H1 (cell line): Measurements from ENCODE around the gene GCH1. TPM values are rescaled to one million over a fixed set of nuclear protein-coding genes. Genes with fewer than 3 reads are reported as not detected.

Experiments used
- CTCF ChIA-PET: fragments of 300-600 bp; sonication (Branson Sonifier 250); formaldehyde crosslinking; loops from one replicate; lab custom pipeline; 2021; ENCODE audit not compliant: partially characterized antibody; lab: Charles Lee
- POLR2A ChIA-PET: fragments of 300-600 bp; sonication (Branson Sonifier 250); formaldehyde crosslinking; loops from one replicate; lab custom pipeline; 2021; ENCODE audit warnings: inconsistent platforms; ENCODE audit not compliant: partially characterized antibody; lab: Charles Lee
- DNase-seq, 2 experiments: peaks; one replicate each; pipeline versions ENCODE4 v3.0.0 to v3.0.0-alpha.2; 2010 to 2022; ENCODE audit warnings: low spot score in 2 of 2, low read depth in 1 of 2, mixed read lengths in 1 of 2
- FAIRE-seq: peaks from 2 replicates; lab custom pipeline; 2011; peaks lifted over from hg19 to GRCh38; lab: Jason Lieb, UNC
- H2AFZ ChIP-seq: 2 replicates; pipeline ENCODE4 v1.8.1; 2012; ENCODE audit warnings: low read length, inconsistent platforms
- H2AK5ac ChIP-seq: 2 replicates; pipeline ENCODE4 v1.6.1; 2013; ENCODE audit warnings: low read depth, low read length
- H2BK120ac ChIP-seq: replicated peaks from 2 replicates; pipeline ENCODE3; 2013; ENCODE audit warnings: low read depth, low read length, inconsistent platforms
- H2BK12ac ChIP-seq: 2 replicates; pipeline ENCODE4 v1.6.1; 2013; ENCODE audit warnings: low read depth, low read length
- H2BK15ac ChIP-seq: 2 replicates; pipeline ENCODE4 v1.6.1; 2013; ENCODE audit warnings: low read length
- H2BK20ac ChIP-seq: 2 replicates; pipeline ENCODE4 v1.6.1; 2013; ENCODE audit warnings: low read length
- H2BK5ac ChIP-seq: 2 replicates; pipeline ENCODE4 v1.6.1; 2013; ENCODE audit warnings: low read depth, low read length
- H3K14ac ChIP-seq: 2 replicates; pipeline ENCODE4 v1.6.1; 2013; ENCODE audit warnings: inconsistent platforms; ENCODE audit not compliant: insufficient read length
- H3K18ac ChIP-seq: 2 replicates; pipeline ENCODE4 v1.6.1; 2013; ENCODE audit warnings: low read length; ENCODE audit errors: extremely low read depth
- H3K23ac ChIP-seq: 2 replicates; pipeline ENCODE4 v1.6.1; 2013; ENCODE audit warnings: inconsistent platforms; ENCODE audit not compliant: insufficient read length
- H3K23me2 ChIP-seq: 2 replicates; pipeline ENCODE4 v1.6.1; 2013; ENCODE audit warnings: low read depth, low read length
- H3K27ac ChIP-seq: 2 replicates; pipeline ENCODE4 v1.6.1; 2011; ENCODE audit warnings: low read depth, low read length, inconsistent platforms
- H3K27me3 ChIP-seq, 4 experiments: replicated peaks in 1 of 4; 1 replicate in 1 of 4; 2 replicates in 3 of 4; pipeline versions ENCODE4 v1.6.1 to v1.8.1; 2011 to 2013; ENCODE audit warnings: low read length in 3 of 4, mild to moderate bottlenecking in 3 of 4, inconsistent platforms in 2 of 4, mixed read lengths in 2 of 4, moderate library complexity in 1 of 4; ENCODE audit not compliant: control insufficient read depth in 3 of 4, insufficient read depth in 3 of 4; ENCODE audit errors: extremely low read depth in 1 of 4
- H3K36me3 ChIP-seq, 4 experiments: 2 replicates each; pipeline versions ENCODE4 v1.6.1 to v1.8.1; 2011 to 2013; ENCODE audit warnings: mild to moderate bottlenecking in 4 of 4, low read length in 3 of 4, moderate library complexity in 2 of 4, control low read depth in 1 of 4, inconsistent platforms in 1 of 4; ENCODE audit not compliant: insufficient read depth in 4 of 4, control insufficient read depth in 2 of 4
- H3K4ac ChIP-seq: replicated peaks from 2 replicates; pipeline ENCODE3; 2013; ENCODE audit warnings: low read length, low read depth, mixed read lengths, inconsistent platforms; ENCODE audit not compliant: insufficient read length
- H3K4me1 ChIP-seq, 4 experiments: replicated peaks in 1 of 4; 1 replicate in 1 of 4; 2 replicates in 3 of 4; pipeline versions ENCODE4 v1.6.1 to v1.8.1; 2011 to 2013; ENCODE audit warnings: low read length in 3 of 4, inconsistent platforms in 2 of 4, mixed read lengths in 1 of 4; ENCODE audit not compliant: insufficient read depth in 4 of 4, control insufficient read depth in 3 of 4
- H3K4me2 ChIP-seq, 2 experiments: 2 replicates each; pipeline versions ENCODE4 v1.6.1 to v1.8.1; 2011 to 2013; ENCODE audit warnings: low read depth in 2 of 2, low read length in 2 of 2, control low read depth in 1 of 2, inconsistent platforms in 1 of 2, mild to moderate bottlenecking in 1 of 2; ENCODE audit not compliant: insufficient read depth in 1 of 2
- H3K4me3 ChIP-seq, 4 experiments: fragments of 200-600, 300-600 bp in 1 of 4; sonication (generic), shearing (Covaris generic), sonication (Bioruptor Twin) in 1 of 4; 2 replicates each; pipeline versions ENCODE4 v1.5.1 to v1.8.1; 2011 to 2016; ENCODE audit warnings: low read length in 4 of 4, low read depth in 3 of 4, control low read depth in 2 of 4, inconsistent platforms in 2 of 4, mild to moderate bottlenecking in 2 of 4, mixed read lengths in 1 of 4, moderate library complexity in 1 of 4; ENCODE audit not compliant: insufficient read depth in 2 of 4; ENCODE audit errors: extremely low read depth in 1 of 4
- H3K56ac ChIP-seq: replicated peaks from 2 replicates; pipeline ENCODE3; 2013; ENCODE audit warnings: low read depth, mild to moderate bottlenecking, mixed read lengths, low read length, inconsistent platforms; ENCODE audit not compliant: insufficient read length
- H3K79me1 ChIP-seq: 2 replicates; pipeline ENCODE4 v1.6.1; 2013; ENCODE audit warnings: low read depth, low read length, control low read depth
- H3K79me2 ChIP-seq, 2 experiments: 2 replicates each; pipeline versions ENCODE4 v1.6.1 to v1.8.1; 2012 to 2013; ENCODE audit warnings: low read length in 2 of 2, mild to moderate bottlenecking in 2 of 2, inconsistent platforms in 1 of 2; ENCODE audit not compliant: insufficient read depth in 2 of 2, control insufficient read depth in 1 of 2
- H3K9ac ChIP-seq, 4 experiments: replicated peaks in 1 of 4; 1 replicate in 1 of 4; 2 replicates in 3 of 4; pipeline versions ENCODE4 v1.6.1 to v1.8.1; 2011 to 2013; ENCODE audit warnings: low read depth in 3 of 4, low read length in 3 of 4, control low read depth in 2 of 4, mild to moderate bottlenecking in 2 of 4, moderate library complexity in 2 of 4, inconsistent platforms in 1 of 4; ENCODE audit errors: extremely low read depth in 1 of 4
- H3K9me3 ChIP-seq, 2 experiments: 2 replicates each; pipeline versions ENCODE4 v1.6.1 to v1.8.1; 2012 to 2013; ENCODE audit warnings: mild to moderate bottlenecking in 2 of 2, moderate library complexity in 2 of 2, control low read depth in 1 of 2, inconsistent platforms in 1 of 2, low read depth in 1 of 2, low read length in 1 of 2, mixed read lengths in 1 of 2; ENCODE audit not compliant: insufficient read depth in 2 of 2
- H4K20me1 ChIP-seq, 2 experiments: replicated peaks in 1 of 2; 2 replicates each; pipeline versions ENCODE3 to v1.8.1; 2011 to 2013; ENCODE audit warnings: inconsistent platforms in 2 of 2, low read length in 2 of 2, mild to moderate bottlenecking in 1 of 2; ENCODE audit not compliant: insufficient read depth in 2 of 2, control insufficient read depth in 1 of 2
- H4K5ac ChIP-seq: 2 replicates; pipeline ENCODE4 v1.6.1; 2013; ENCODE audit warnings: low read length, low read depth, mixed read lengths, inconsistent platforms; ENCODE audit not compliant: insufficient read length
- H4K8ac ChIP-seq: 2 replicates; pipeline ENCODE4 v1.8.0; 2013; ENCODE audit warnings: mild to moderate bottlenecking, moderate library complexity, low read length, inconsistent platforms; ENCODE audit not compliant: insufficient read depth; ENCODE audit errors: extremely low read depth
- H4K91ac ChIP-seq: replicated peaks from 2 replicates; pipeline ENCODE3; 2013; ENCODE audit warnings: low read length, mixed read lengths, inconsistent platforms; ENCODE audit not compliant: insufficient read length
- CREB1 ChIP-seq: IDR thresholded peaks from 2 replicates; pipeline ENCODE4 v1.6.1; 2012; ENCODE audit warnings: inconsistent platforms
- E2F6 ChIP-seq: IDR thresholded peaks from 2 replicates; pipeline ENCODE4 v1.6.1; 2012; ENCODE audit warnings: inconsistent platforms
- EP300 ChIP-seq, 2 experiments: IDR thresholded peaks; 1 replicate in 1 of 2; 2 replicates in 1 of 2; pipeline ENCODE4 v1.6.1; 2011 to 2012; ENCODE audit warnings: low read depth in 2 of 2, low read length in 2 of 2, mild to moderate bottlenecking in 2 of 2, borderline replicate concordance in 1 of 2, inconsistent platforms in 1 of 2, moderate library complexity in 1 of 2
- GABPA ChIP-seq: IDR thresholded peaks from 2 replicates; pipeline ENCODE4 v1.6.1; 2011; ENCODE audit warnings: mild to moderate bottlenecking, low read length, moderate library complexity, borderline replicate concordance; ENCODE audit not compliant: insufficient read depth
- GTF2F1 ChIP-seq: IDR thresholded peaks from 2 replicates; pipeline ENCODE4 v1.6.1; 2012; ENCODE audit warnings: low read depth, low read length, improper control_type of control experiment, borderline replicate concordance
- HDAC6 ChIP-seq: IDR thresholded peaks from one replicate; pipeline ENCODE4 v1.7.1; 2012; ENCODE audit warnings: low read depth, mild to moderate bottlenecking, inconsistent platforms, low read length, moderate library complexity
- NRF1 ChIP-seq: IDR thresholded peaks from 2 replicates; pipeline ENCODE4 v1.6.1; 2011; ENCODE audit warnings: mild to moderate bottlenecking, low read depth, low read length, improper control_type of control experiment
- POLR2AphosphoS5 ChIP-seq: IDR thresholded peaks from 2 replicates; pipeline ENCODE4 v1.6.1; 2011; ENCODE audit warnings: low read depth, low read length
- RNF2 ChIP-seq: fragments of 200-900, 300-1000 bp; sonication (generic); IDR thresholded peaks from 2 replicates; pipeline ENCODE4 v1.7.1; 2016; ENCODE audit warnings: borderline replicate concordance, low read depth, mild to moderate bottlenecking, antibody characterized with exemption, low read length; ENCODE audit not compliant: poor library complexity, severe bottlenecking; ENCODE audit errors: missing control alignments
- RXRA ChIP-seq: IDR thresholded peaks from 2 replicates; pipeline ENCODE4 v1.6.1; 2011; ENCODE audit warnings: low read depth, mild to moderate bottlenecking, low read length, moderate library complexity; ENCODE audit not compliant: insufficient read depth
- SAP30 ChIP-seq: fragments of 300-600 bp; sonication (generic); IDR thresholded peaks from 2 replicates; pipeline ENCODE4 v1.7.1; 2012; ENCODE audit warnings: low read length, moderate library complexity, mild to moderate bottlenecking, inconsistent platforms; ENCODE audit not compliant: insufficient read depth, insufficient replicate concordance
- TBP ChIP-seq: IDR thresholded peaks from 2 replicates; pipeline ENCODE4 v1.6.1; 2011; ENCODE audit warnings: low read depth, low read length, improper control_type of control experiment
- TCF12 ChIP-seq: IDR thresholded peaks from 2 replicates; pipeline ENCODE4 v1.6.1; 2011; ENCODE audit warnings: low read depth, mild to moderate bottlenecking, low read length
- YY1 ChIP-seq: IDR thresholded peaks from 2 replicates; pipeline ENCODE4 v1.6.1; 2011; ENCODE audit warnings: low read depth, mild to moderate bottlenecking, low read length
- WGBS, 2 experiments: shearing (Covaris generic) in 1 of 2; methylation state at CpG; one replicate each; pipeline versions ENCODE4 v1.1.6 to v1.1.7; 2013 to 2015; ENCODE audit warnings: low lambda C conversion rate in 2 of 2, mixed read lengths in 2 of 2, inconsistent platforms in 1 of 2, low coverage in 1 of 2, missing lambda C conversion rate in 1 of 2; ENCODE audit not compliant: insufficient replicate concordance in 2 of 2, insufficient coverage in 1 of 2, insufficient read length in 1 of 2; ENCODE audit errors: extremely low coverage in 1 of 2, missing lambda C conversion rate in 1 of 2; 5-methylcytosine and 5-hydroxymethylcytosine counted together
- polyA plus RNA-seq, 7 experiments: library from polyadenylated mRNA; depleted of rRNA in 3 of 7; stranded (reverse) in 5 of 7; unstranded in 2 of 7; fragments of >200 nt in 5 of 7; fragments of 200-250 nt in 2 of 7; gene quantifications; 1 replicate in 5 of 7; 2 replicates in 1 of 7; 4 replicates in 1 of 7; pipeline versions ENCODE4 v1.2.1 to v1.2.3, GENCODE V29; 2011 to 2013; ENCODE audit warnings: missing spikeins in 2 of 7, mixed read lengths in 2 of 7
- total RNA-seq: library from RNA; stranded (reverse); fragmentation: NEBNext Ultra II Directional; extraction: Animal tissue kit (Norgen Biotek cat#: 25700); gene quantifications from 2 replicates; pipeline ENCODE4 v1.2.1, GENCODE V29; 2021

Gene GCH1
- total and polyA plus RNA-seq, 2 of the 8 experiments (the other 6 are each of a cell fraction or from before 2014, with no cell fraction given) = 7.3 to 7.9 TPM

DNA sequence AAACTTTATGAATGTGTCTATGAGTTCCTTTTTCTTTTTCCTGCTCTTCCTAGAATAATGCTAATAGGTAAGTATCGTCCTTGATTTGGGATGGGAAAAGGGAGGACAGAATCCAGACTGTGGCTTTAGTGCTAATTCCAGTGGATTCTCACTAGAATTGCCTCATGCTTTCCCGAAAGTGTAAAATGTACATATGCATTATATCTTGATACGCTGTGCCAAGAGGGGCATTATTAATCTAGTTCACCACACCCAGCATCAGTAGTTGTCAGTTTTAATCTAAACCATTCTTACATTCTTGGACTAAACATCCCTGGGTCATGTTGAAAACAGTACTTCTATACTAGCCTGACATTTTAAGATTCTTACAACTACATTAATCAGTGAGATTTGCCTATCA, 49.3 kb downstream of the GCH1 start:
- Histone ChIP-seq H3K4me2 (no peak overlapping the region), H3K4me3 (no peak overlapping the region)
- no peak for FAIRE-seq
- TF ChIP-seq CREB1 (no peak), RXRA (no peak), EP300 (IDR thresholded peaks at IDR 0.05; ENCODE audit: borderline replicate concordance in 1 of 2, low read depth in 2 of 2, low read length in 2 of 2) (no peak), SAP30 (no peak), RNF2 (no peak), TBP (no peak), YY1 (no peak), E2F6 (no peak), GTF2F1 (no peak), TCF12 (no peak), HDAC6 (no peak), POLR2AphosphoS5 (no peak), GABPA (no peak), NRF1 (no peak)

More for the DNA sequence above, 49.3 kb downstream of the GCH1 start:
- Histone ChIP-seq H2BK12ac (no peak overlapping the region), H3K9ac (no peak overlapping the region), H3K36me3 (no peaks in the 10 kb centered on the region), H3K9me3 (no peaks in the 10 kb centered on the region), H3K27ac (no peak overlapping the region), H3K18ac (no peak overlapping the region), H2AFZ (no peak overlapping the region), H2AK5ac (no peak overlapping the region), H3K23ac (no peak overlapping the region), H3K4ac (no peak overlapping the region), H3K79me1 (no peaks in the 10 kb centered on the region), H3K27me3 (no peaks in the 10 kb centered on the region), H2BK5ac (no peak overlapping the region), H4K91ac (no peak overlapping the region), H3K23me2 (no peaks in the 10 kb centered on the region), H3K4me1 (no peaks in the 10 kb centered on the region; a peak in 2 of 7 replicates), H3K14ac (no peak overlapping the region), H3K79me2 (no peaks in the 10 kb centered on the region), H4K20me1 (no peaks in the 10 kb centered on the region), H4K5ac (no peak overlapping the region), H2BK20ac (no peak overlapping the region), H2BK120ac (no peak overlapping the region), H4K8ac (no peak overlapping the region), H3K56ac (no peak overlapping the region), H2BK15ac (no peak overlapping the region)
- POLR2A ChIA-PET = interaction anchor here (0.8 kb wide), 1 partner anchor 50 kb away, joined by 3 read pairs; the partner anchor contains the start of gene GCH1
- 90% methylated on average over 3 of the region's 3 CpGs; no CpG with 5 or more reads in 1 of the 2 experiments for WGBS, 2 experiments
- CTCF ChIA-PET = interaction anchor here (0.9 to 1.4 kb wide), 2 partner anchors 38 to 47 kb away, joined by 4 read pairs; no protein-coding TSS in a partner anchor
- DNase-seq = no peak
